ENCODE measurements around the gene EDRF1.
"Not testable (repeated sequence)": the region's sequence is repeated elsewhere in the genome, so short reads cannot be mapped to it uniquely, and the experiment has no call there.

Gene EDRF1

DNA sequence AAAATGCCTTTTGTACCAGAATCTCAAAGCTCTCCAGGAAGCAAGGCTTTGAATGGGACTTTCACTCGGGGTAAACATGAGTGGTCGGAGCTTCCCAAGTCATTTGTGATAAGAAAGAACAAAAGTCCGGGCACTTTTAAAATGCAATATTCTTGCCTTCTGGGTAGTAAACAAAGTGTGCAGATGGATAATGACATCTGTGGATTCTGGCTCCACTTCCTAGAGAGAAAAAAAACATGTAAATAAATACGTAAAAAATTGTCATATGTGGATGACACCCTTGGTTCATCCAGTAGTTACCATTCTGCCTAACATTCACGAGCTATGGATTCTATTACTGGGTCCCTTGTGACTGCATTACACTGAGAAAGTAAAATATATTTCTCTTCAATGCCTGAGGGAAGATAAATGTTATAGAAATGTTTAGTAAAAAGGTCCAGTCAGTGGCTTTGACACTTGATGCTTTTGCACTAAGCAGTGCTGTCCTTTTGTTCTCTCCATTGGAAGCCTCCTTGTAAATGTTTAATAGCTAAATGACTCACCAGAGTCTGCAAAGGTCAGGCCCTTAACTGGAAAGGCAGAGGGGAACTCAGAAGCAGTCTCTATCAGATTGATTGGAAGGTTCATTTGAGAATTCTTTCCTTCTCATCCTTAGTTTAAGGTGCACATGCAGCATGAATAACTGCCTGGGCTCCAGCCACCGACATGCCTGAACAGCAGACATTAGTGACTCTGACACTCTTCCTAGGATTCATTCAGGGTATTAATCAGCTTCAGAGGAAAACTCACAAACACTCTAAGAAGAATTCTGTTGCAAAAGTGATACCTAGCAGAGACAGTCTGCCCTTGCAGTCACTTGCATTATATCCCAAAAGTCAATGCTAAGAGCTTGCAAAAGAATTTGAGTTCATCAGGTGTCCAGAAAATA, 11.7 kb upstream of the EDRF1 start:
- DNase-seq (ENCODE audit: low spot score), result no peak

DNA sequence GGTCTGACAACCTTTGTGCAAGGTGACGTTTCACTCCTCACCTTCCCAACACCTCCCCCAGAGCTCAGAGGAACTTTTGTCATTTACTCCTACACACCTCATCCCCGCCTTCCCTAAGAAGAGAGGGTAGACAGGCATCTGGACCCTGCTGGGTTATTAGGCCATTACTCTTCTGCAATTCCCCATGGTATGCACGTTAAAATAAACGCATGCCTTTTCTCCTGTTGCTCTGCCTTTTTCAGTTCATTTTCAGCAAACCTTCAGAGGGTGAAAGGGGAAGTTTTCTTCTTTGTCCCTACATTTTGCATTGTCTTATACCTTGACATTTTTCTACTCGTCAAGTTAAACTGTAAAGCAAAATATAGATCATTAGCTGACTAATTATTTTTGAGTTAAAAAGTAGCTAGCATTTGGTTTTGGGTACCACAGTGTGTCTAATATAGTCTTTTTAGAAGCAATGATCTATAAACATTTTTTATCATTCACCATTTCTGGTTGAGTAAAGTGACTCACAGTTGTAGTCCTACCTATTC, 10.5 kb upstream of the EDRF1 start:
- no peak for DNase-seq (ENCODE audit: low spot score)

DNA sequence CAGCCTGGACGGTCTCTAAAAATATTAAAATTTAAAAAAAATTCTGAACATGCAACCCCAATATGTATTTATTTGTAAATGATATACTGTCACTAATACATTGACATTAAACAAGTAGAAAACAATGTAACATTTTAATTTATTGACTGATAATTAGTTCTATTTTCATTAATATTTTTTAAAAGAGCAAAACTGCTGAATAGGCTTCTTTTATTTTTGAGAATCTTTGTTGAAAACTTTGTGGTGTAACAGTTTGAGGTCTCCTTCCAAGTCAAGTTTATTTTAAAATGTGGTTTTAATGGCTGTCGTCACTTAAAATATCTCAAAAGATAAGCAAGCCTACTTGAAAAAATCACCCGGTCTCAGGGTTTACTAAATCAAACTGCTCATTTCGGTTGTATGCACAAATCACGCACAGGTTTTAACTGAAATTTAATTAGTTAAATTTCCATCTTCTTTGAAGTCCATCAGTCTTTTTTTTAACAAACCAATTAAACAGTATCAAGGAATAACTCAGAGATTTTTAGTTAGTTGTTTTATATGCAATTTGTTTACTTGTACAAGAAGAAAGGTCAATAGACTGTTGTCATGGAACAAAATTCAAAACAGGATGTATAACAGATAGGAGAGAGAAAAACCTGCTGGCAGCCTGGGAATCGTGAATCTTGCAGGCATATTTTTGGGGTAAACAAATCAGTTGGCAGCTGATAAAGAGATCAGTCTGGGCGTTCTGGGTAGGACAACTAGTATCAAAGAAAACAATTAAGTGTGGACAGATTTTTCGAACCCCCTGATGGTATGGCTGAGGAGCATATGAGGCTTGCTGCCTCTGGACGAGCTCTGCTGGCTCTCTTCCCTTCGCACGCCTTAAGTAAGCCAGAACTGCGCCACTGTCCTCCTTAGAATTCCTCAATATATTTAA, 9.7 kb upstream of the EDRF1 start:
- no peak for DNase-seq (ENCODE audit: low spot score)

DNA sequence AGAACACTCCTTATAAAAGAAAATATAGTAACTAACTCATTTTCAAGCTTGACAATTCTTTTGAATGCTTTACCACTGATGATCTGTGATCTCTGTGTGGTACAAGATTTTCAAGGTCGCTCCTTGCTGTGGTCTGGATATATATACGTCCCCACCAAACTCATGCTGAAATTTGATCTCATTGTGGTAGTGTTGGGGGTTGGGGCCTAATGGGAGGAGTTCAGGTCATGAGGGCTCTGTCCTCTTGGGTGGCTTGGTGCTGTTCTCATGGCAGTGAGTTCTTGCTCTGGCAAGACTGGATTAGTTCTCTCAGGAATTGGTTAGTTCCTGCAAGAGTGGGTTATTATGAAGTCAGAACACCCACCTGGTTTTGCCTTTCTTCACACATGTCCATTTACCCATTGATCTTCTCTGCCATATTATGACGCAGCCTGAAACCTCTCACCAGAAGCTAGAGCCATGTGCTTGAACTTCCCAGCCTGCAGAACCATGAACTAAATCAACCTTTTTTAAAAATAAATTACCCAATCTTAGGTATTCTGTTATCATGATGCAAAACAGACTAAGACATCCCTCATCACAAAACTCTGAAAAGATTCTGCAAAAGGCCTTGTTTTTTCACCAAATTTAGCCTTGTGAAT, 8.3 kb upstream of the EDRF1 start:
- no peak for DNase-seq (ENCODE audit: low spot score)

DNA sequence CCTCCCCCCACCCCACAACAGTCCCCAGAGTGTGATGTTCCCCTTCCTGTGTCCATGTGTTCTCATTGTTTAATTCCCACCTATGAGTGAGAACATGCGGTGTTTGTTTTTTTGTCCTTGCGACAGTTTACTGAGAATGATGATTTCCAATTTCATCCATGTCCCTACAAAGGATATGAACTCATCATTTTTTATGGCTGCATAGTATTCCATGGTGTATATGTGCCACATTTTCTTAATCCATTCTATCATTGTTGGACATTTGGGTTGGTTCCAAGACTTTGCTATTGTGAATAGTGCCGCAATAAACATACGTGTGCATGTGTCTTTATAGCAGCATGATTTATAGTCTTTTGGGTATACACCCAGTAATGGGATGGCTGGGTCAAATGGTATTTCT, 4.8 kb upstream of the EDRF1 start:
- DNase-seq (ENCODE audit: low spot score), result not testable (repeated sequence)

DNA sequence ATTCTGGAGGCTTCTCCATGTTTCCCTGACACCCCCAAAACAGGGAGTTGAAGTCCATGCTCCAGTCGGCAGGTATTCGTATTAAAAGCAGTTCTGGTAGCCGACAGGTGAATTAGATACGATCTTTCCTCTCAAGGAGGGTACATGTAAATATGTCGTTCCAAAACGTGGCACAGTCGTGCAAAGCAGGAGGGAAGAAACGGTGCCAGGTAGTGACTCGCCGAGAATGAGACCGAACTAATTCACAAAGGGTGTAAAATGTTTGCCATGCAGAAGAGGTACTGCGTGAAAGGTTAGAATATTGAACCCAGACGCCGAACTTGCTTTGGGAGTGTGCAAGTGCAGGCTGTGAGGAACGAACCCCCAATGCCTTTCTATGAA, 483 bp downstream of the EDRF1 start:
- DNase-seq (ENCODE audit: low spot score), result no peak

DNA sequence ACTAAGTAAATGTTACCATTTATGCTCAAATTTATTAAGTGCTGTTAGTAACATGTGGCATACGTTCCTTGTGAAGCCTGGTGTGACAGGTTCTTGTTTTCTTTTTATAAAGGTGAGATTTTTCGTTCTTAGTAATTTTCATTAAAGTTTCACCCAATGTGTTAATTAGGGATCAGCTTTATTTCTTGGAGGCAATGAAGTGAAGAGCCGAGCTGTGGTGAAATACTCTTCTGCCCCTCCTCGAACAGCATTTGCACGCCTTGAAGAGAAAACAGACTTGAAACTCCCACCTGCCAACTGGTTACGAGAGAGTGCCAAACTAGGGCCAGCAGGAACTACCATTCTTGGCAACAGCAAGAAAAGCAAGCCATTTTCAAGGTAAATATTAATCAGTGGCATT, 1.5 kb downstream of the EDRF1 start:
- no peak for DNase-seq (ENCODE audit: low spot score)

DNA sequence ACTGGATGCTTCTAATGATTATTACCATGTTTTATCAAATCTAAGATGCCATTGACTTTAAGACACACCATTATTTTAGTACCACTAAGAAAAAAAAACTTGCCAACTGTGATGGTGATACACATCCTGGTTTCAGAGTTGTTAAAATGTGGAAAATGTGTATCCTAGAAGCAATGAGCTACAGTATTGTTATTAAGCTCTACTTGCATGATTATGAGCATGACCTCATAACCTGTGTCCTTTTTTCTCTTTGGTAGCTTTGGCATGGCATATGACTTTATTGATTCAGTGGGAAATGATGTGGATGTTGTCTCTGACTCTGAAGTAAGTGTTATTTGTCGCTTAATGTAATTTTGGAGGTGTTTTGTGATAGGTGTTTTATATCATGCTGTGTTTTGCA, 3.3 kb downstream of the EDRF1 start:
- DNase-seq (ENCODE audit: low spot score), result no peak

DNA sequence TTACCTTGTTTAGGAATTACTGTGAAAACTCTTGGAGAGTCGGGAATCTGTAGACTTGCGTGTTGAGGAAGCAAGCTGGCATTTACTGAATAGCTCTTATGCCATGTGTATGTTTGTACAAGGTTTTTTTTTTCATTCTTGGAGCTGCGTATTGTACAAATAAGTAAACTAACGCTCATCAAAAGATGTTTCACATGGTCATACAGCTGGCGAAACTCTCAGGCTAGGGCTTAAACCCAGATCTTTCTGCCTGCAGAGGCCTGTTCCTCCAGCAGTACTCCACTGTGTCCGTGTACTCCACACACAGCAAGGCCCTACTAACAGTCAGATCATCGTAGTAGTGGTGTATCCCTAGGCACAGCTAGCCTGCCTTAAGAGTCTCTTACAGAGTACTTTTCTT, 7.4 kb downstream of the EDRF1 start:
- no peak for DNase-seq (ENCODE audit: low spot score)

DNA sequence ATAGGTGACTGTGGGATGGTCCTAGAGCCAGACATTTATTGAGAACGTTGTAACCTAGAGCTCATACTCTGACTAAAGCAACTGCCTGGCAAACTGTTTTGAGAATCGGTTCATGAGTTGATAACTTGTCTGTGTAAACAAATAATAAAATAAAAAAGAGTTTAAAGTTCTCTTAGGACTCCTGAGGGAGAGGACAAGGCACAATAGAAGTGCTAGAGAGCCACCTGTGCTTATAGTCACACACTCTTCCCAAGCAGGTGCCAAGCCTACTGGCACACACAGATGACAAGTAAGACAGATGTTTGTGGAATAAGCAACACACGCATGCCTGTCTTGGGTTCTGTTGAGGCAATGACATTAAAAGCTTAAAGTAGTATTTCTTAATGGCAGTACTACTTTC, 7.9 kb downstream of the EDRF1 start:
- DNase-seq (ENCODE audit: low spot score), result no peak

DNA sequence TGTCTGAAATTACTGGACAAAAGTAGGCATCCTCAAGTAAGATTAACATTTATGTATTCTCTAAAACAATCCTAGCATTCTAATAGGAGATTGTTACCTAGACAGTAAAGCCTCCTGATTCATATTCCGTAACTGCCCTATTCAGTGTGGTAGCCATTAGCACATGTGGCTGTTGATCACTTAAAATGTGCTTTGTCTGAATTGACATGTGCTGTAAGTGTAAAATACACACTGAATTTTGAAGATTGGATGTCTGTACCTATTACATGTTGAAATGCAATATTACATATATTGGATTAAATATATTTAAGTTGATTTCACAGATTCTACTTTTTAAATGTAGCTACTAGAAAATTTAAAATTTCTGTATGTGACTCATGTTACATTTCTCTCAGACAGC, 14.6 kb downstream of the EDRF1 start:
- no peak for DNase-seq (ENCODE audit: low spot score)

DNA sequence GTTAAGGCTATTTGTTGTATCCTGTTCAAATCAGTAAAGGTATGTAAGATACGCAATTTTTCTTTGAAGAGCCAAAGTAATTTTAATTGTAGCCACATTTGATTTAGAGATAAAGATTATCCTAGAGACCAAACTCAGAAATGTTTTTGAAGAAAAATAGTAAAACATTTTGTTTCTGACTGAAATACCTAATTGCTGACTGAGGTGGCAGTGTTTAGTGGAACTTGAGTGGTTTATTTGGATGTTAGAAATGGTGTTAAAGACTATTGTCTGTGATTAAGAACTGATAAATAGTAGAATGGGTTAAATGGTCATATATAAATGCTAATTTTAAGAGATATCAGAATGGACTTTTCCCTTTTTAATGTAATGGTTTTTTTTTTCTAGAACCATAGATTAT, 15.3 kb downstream of the EDRF1 start:
- DNase-seq (ENCODE audit: low spot score), result no peak

DNA sequence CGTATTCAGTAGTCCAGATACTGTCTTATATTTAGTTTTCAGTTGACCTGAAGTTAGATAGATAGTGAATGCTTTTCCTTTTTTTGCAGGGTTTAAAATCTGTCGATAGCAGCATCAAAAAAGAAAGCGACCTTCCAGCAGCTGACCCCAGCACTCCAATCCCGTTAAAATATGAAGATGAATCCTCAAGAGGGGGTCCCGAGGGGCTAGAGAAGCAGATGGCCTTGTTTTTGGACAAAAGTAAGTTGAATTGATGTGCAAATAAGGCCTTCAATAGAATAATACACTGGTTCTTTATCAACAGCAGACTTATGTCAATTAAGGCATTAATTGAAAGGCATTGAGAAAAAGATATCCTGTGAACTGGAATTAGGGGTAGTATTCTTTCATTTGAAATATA, 18.7 kb downstream of the EDRF1 start:
- no peak for DNase-seq (ENCODE audit: low spot score)

DNA sequence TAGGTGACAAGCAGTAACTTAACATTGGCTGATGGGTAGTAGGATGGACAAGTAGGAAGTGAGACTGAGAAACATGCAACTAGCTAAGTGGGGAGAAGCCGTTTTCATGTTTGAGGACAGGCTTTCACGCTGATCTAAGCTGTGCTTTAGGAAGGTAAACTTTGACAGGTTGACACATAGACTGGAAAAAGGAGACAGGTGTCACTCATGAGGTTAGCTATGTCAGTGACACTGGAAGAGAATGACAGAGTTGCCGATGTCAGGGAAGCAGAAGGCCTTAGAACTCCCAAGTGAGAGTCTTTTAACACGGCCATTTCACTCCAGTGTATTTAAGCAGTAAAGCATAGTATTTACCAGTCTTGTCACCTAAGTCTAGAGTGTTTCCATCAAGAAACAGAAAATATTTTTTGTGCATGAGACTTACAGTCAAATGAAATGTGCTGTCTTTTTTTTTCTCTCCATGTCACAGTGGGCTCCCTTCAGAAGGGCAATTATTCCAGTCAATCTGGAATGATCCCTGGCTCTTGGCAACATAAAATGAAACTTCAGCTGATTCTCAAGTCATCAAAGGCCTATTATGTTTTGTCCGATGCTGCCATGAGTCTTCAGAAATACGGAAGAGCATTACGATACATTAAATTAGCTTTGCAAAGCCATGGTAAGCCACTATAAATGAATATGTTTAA, 20.6 kb downstream of the EDRF1 start:
- no peak for DNase-seq (ENCODE audit: low spot score)

DNA sequence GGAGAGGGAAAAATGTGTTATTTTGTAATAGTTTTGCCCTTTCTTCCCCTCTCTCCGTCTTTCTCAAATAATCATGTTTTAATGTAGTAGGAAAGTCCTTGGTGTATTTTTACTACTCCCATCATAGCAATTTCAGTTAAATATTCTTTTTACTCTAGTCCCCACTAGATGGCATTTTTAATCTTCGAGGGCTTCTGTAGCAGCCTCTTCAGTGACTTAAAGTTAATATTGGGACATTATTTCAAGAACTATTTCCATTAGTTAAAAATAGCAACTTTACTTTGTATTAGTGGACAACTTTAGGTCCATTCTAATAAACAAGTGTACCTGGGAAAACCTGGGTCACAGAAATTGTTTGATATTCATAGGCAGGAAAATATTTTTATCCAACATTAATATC, 23.0 kb downstream of the EDRF1 start:
- DNase-seq (ENCODE audit: low spot score), result no peak

DNA sequence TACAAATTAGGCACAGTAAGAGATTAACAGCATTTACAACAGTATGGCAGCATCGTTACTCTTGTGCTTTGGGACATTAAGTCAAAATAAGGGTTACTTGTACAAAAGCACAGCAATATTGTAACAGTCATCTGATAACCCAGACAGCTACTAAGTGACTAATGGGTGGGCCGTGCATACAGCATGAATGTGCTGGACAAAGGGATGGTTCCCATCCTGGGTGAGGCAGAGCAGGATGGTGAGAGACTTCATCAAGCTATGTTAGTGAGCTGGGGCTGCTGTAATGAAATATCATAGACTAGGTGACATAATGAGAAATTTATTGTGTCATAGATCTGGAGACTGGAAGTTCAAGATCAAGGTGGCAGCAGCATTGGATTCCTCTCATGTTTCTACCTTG, 25.4 kb downstream of the EDRF1 start:
- DNase-seq (ENCODE audit: low spot score), result no peak

DNA sequence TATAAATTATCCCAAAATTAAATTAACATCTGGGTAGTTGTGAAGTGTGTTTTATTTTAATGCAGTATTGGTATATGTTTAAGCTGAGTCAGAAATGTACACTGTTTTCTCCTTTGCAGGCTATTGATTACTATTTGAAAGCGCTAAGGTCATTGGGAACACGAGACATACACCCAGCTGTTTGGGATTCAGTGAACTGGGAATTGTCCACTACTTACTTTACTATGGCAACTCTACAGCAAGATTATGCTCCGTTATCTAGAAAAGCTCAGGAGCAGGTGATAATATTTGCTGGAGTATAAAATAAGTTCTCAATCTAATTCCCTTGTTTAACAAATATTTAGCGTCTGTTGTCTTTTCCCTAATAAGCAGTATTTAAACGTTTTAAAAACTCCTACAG, 27.9 kb downstream of the EDRF1 start:
- no peak for DNase-seq (ENCODE audit: low spot score)

DNA sequence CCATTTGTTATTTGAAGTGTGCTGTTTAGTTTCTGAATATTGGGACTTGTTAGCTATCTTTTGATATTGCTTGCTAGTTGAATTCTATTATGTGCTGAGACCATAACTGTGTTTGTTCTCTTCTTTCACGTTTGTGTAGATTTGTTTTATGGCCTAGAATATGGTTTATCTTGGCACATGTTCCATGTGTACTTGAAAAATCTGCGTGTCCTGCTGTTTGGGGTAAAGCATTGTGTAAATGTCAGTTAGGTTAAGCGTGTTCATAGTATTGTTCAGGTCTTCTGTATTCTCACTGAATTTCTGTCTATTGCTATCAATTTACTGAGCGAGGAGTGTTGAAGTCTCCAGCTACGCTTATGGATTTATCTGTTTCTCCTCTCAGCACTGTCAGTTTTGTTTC, 36.7 kb downstream of the EDRF1 start:
- no peak for DNase-seq (ENCODE audit: low spot score)

DNA sequence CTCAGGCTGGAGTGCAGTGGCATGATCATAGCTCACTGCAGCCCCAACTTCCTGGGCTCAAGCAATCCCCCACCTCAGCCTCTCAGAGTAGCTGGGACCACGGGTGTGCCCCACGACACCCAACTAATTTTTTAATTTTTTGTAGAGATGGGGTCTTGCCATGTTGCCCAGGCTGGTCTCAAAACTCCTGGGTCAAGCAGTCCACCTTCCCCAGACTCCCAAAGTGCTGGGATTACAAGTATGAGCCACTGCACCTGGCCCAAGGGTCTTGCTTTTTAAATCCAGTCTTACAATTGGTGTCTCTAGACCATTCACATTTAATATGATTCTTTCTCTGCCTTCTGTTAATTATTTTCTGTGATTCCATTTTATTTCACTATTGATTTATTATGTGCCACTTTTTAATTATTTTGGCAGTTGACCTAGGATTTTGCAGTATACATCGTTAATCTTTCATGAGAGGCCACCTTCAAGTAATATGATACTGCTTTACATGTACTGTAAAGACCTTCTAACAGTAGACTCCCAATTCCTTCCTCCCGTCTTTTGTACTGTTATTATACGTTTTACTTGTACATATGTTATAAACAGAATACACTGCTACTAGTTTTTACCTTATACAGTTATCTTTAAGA, 37.5 kb downstream of the EDRF1 start:
- DNase-seq (ENCODE audit: low spot score), result no peak

DNA sequence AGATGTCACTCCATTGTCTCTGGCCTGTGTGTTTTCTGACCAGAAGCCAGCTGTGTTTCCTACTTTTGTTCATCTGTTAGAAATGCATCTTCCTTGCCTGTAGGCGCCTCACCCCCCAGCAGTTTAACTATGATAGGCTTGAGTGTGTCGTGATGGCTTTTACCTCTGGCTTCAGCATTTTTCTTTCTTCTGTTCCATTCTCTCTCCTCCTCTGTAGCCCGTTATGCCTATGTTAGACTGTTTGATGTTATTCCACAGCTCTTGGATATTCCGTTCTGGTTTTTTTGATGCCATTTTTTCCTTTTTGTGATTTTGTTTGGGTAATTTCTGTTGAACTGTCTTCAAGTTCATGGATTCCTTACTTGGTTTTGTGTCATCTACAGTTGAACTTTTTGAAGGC, 38.2 kb downstream of the EDRF1 start:
- no peak for DNase-seq (ENCODE audit: low spot score)

DNA sequence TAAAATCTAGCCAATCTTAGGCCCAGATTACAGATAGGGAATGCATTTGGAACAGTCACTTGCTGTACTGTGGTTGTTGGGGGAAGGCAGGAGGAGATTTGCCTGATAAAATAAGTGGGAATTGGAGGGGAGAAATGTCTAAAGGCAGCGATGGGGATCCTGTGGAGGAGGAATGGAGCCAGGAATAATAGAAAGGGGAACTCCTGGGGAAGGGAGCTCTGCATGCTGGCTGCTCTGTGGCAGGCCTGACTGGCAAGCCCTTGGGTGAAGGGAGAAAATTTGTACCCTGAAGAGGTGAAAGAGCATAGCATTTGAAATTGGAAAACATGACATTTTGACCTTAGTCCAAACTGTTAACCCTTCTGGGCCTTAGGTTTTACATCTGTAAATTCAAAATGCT, 42.5 kb downstream of the EDRF1 start:
- no peak for DNase-seq (ENCODE audit: low spot score)

Data from iPS-NIHi11 (cell line).